Activated CD8-positive, alpha-beta T cell treated with anti-CD3 and anti-CD28 coated beads for 36 hours (primary cell): ENCODE data around the gene CRX. TPM values are rescaled to one million over a fixed set of nuclear protein-coding genes. Genes with fewer than 3 reads are reported as not detected.

Experiments
- ATAC-seq: fragments of 200-7000 bp; cut with Tn5 transposase; one replicate; pipeline ENCODE4 v1.10.0; 2021; ENCODE audit warnings: mild to moderate bottlenecking, moderate library complexity
- CTCF ChIA-PET: fragments of 350-600 bp; sonication (Branson Sonifier 250); formaldehyde crosslinking; loops from one replicate; lab custom pipeline; 2021; ENCODE audit warnings: antibody characterized with exemption; lab: Charles Lee
- POLR2A ChIA-PET: fragments of 350-600 bp; sonication (Branson Sonifier 250); formaldehyde crosslinking; loops from one replicate; lab custom pipeline; 2021; ENCODE audit warnings: antibody characterized with exemption; lab: Charles Lee
- DNase-seq: peaks from one replicate; pipeline ENCODE4 v3.0.0-alpha.2; 2020
- H3K27ac Mint-ChIP-seq: one replicate; pipeline ENCODE4 v1.8.0; 2021; ENCODE audit warnings: mild to moderate bottlenecking, mixed read lengths
- H3K27me3 Mint-ChIP-seq: one replicate; pipeline ENCODE4 v1.8.0; 2021; ENCODE audit warnings: mixed read lengths
- H3K36me3 Mint-ChIP-seq: one replicate; pipeline ENCODE4 v1.8.0; 2021; ENCODE audit warnings: low read depth, mixed read lengths
- H3K4me1 Mint-ChIP-seq: one replicate; pipeline ENCODE4 v1.8.0; 2021; ENCODE audit warnings: low read depth, mixed read lengths
- H3K4me3 Mint-ChIP-seq: one replicate; pipeline ENCODE4 v1.8.0; 2021; ENCODE audit warnings: mild to moderate bottlenecking, moderate library complexity, mixed read lengths
- H3K9me3 Mint-ChIP-seq: one replicate; pipeline ENCODE4 v1.8.0; 2021; ENCODE audit warnings: mixed read lengths
- intact Hi-C: fragments of 100-400 bp; cut with micrococcal nuclease; formaldehyde crosslinking; loops from one replicate; pipeline ENCODE4 v1.10.0; 2022
- total RNA-seq, 2 experiments: library from RNA; stranded (reverse); gene quantifications; one replicate each; pipeline ENCODE4 v1.2.3, GENCODE V29; 2021
- TF ChIP-seq, protein P1 (sequence below): fragments of 200-600 bp; IDR thresholded peaks from one replicate; pipeline ENCODE4 v1.8.0; 2022; ENCODE audit warnings: antibody characterized with exemption, mild to moderate bottlenecking

The CRX gene
- total RNA-seq, 2 experiments from 2014 or later, result not detected

DNA sequence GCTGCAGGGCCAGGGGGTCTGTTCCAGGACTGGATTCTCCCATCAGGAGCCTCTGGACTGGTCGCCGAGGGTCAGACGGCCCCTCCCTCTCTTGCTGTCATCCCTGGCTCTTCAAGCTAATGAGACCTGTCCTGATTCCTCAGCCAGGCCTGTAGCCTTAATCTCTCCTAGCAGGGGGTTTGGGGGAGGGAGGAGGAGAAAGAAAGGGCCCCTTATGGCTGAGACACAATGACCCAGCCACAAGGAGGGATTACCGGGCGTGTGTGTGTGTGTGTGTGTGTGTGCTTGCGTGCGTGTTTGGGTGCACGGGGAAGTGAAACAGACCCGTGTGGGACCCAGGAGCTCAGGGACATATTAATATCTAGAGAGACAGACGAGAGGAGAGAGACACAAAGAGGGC lies 1.9 kb upstream of the CRX start:
- DNase-seq, result no peak
- Mint-ChIP-seq H3K27me3 (peaks cover 24% of the 10 kb centered on the region), H3K4me1 (no peaks in the 10 kb centered on the region), H3K36me3 (no peaks in the 10 kb centered on the region), H3K9me3 (no peaks in the 10 kb centered on the region), H3K4me3 (no peak overlapping the region), H3K27ac (no peak overlapping the region)
- POLR2A ChIA-PET, result no interaction called here
- TF ChIP-seq, protein P1, sequence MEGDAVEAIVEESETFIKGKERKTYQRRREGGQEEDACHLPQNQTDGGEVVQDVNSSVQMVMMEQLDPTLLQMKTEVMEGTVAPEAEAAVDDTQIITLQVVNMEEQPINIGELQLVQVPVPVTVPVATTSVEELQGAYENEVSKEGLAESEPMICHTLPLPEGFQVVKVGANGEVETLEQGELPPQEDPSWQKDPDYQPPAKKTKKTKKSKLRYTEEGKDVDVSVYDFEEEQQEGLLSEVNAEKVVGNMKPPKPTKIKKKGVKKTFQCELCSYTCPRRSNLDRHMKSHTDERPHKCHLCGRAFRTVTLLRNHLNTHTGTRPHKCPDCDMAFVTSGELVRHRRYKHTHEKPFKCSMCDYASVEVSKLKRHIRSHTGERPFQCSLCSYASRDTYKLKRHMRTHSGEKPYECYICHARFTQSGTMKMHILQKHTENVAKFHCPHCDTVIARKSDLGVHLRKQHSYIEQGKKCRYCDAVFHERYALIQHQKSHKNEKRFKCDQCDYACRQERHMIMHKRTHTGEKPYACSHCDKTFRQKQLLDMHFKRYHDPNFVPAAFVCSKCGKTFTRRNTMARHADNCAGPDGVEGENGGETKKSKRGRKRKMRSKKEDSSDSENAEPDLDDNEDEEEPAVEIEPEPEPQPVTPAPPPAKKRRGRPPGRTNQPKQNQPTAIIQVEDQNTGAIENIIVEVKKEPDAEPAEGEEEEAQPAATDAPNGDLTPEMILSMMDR, result no peak
- ATAC-seq, result no peak
- intact Hi-C loops, result no loop called here
- CTCF ChIA-PET, result interaction anchor here (1.2 kb wide), 1 partner anchor 43 kb away, joined by 3 read pairs; no protein-coding TSS in a partner anchor

DNA sequence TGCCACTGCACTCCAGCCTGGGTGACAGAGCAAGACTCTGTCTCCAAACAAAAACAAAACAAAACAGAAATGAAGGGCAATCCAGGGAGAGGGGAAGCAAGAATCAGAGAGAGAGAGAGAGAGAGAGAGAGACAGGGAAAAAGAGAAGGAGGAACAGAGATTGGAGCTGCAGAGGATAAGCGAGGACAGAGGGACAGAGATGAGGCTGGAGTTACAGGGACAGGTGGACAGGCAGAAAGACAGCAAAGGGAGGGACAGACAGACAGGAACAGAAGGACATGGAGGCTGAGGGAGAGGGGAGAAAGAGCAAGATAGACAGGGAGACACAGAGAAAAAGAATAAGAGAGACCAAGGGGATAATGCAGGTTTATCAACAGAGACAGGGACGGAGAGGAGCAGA lies 1.3 kb upstream of the CRX start:
- Mint-ChIP-seq H3K9me3 (no peaks in the 10 kb centered on the region), H3K27me3 (peaks cover 24% of the 10 kb centered on the region), H3K4me1 (no peaks in the 10 kb centered on the region), H3K36me3 (no peaks in the 10 kb centered on the region), H3K27ac (no peak overlapping the region), H3K4me3 (no peak overlapping the region)
- CTCF ChIA-PET, result interaction anchor here (1.4 kb wide), 1 partner anchor 44 kb away, joined by 3 read pairs; no protein-coding TSS in a partner anchor
- intact Hi-C loops, result no loop called here
- ATAC-seq (no peak), DNase-seq (no peak)
- TF ChIP-seq, protein P1, result no peak
- POLR2A ChIA-PET, result no interaction called here

DNA sequence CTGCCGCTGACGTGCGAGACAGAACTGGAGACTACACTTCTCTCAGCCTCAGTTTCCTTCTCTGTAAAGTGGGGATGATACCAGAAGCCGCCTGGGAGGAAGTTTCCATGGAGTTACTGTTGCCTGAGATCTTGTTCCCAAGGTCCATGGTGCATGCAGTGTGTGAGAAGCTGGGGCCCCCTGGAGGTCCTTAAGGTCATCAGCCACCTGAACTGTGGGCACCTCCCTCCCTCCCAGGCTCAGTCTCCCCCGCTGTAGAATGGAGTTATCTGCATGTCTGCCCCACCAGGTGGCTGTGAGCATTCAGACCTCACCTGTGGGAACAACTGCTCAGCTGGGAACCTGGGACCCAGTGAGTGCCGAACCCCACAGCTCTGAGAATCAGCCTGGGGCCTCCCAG lies 2.7 kb downstream of the CRX start:
- H3K4me3 Mint-ChIP-seq, result no peak overlapping the region
- peaks cover 13% of the 10 kb centered on the region for H3K27me3 Mint-ChIP-seq
- TF ChIP-seq, protein P1, result no peak
- CTCF ChIA-PET, result no interaction called here
- POLR2A ChIA-PET, result no interaction called here
- H3K36me3 Mint-ChIP-seq, result no peaks in the 10 kb centered on the region
- DNase-seq (no peak), ATAC-seq (no peak)
- H3K9me3 Mint-ChIP-seq, result no peaks in the 10 kb centered on the region
- no peaks in the 10 kb centered on the region for H3K4me1 Mint-ChIP-seq
- intact Hi-C loops, result no loop called here
- no peak overlapping the region for H3K27ac Mint-ChIP-seq

DNA sequence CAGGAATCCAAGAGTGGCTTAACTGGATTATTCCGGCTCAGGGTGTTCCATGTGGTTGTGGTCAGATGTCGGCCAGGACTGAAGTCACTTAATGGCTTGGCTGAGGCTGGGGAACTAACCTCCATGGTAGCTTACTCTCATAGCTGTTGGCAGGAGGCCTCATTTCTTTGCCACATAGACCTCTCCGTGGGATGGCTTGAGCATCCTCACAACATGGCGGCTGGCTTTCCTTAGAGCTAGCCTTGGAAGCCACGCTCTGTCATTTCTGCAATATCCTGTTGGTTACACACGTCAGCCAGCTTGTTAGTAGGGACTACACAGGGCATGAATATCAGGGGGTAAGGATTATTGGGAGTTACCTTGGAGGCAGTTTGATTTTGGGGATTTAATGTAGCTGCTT lies 5.1 kb downstream of the CRX start:
- intact Hi-C loops, result no loop called here
- no peak overlapping the region for H3K4me3 Mint-ChIP-seq
- ATAC-seq (no peak), DNase-seq (no peak)
- H3K27ac Mint-ChIP-seq, result no peak overlapping the region
- TF ChIP-seq, protein P1, result no peak
- H3K36me3 Mint-ChIP-seq, result no peaks in the 10 kb centered on the region
- H3K9me3 Mint-ChIP-seq, result no peaks in the 10 kb centered on the region
- peaks cover 6% of the 10 kb centered on the region for H3K27me3 Mint-ChIP-seq
- POLR2A ChIA-PET, result interaction anchor here (0.6 to 0.7 kb wide), 2 partner anchors 9 to 248 kb away, joined by 3 read pairs; no protein-coding TSS in a partner anchor
- H3K4me1 Mint-ChIP-seq, result no peaks in the 10 kb centered on the region
- CTCF ChIA-PET, result interaction anchor here (0.9 to 1.5 kb wide), 3 partner anchors 14 to 43 kb away, joined by 3 to 5 read pairs (median 4); no protein-coding TSS in a partner anchor

DNA sequence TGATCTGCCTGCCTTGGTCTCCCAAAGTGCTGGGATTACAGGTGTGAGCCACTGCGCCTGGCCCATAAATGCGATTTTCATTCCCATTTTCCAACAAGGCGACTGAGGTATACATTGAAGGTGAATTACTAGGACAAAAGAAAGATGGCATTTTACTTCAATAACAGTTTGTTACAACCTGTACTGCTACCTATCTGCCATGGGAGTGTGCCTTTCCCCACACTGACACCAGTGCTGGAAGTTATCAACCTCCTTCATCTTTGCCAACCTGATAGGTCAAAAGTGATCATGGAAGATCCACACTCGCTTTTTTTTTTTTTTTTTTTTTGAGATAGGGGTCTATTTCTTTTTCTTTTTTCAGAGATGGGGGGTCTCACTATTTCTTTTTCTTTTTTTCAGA lies 11.0 kb downstream of the CRX start:
- TF ChIP-seq, protein P1, result no peak

More for the DNA sequence above, 11.0 kb downstream of the CRX start:
- no peak for DNase-seq
- H3K27me3 Mint-ChIP-seq, result peaks cover 6% of the 10 kb centered on the region
- intact Hi-C loops, result no loop called here
- no peaks in the 10 kb centered on the region for H3K4me1 Mint-ChIP-seq
- no peak overlapping the region for H3K27ac Mint-ChIP-seq
- ChIA-PET POLR2A (no interaction called here), CTCF (no interaction called here)
- no peaks in the 10 kb centered on the region for H3K9me3 Mint-ChIP-seq
- no peak for ATAC-seq
- no peaks in the 10 kb centered on the region for H3K36me3 Mint-ChIP-seq
- H3K4me3 Mint-ChIP-seq, result no peak overlapping the region
